SK-N-SH (cell line): ENCODE results near the gene PRMT9. TPM values are rescaled to one million over a fixed set of nuclear protein-coding genes. Genes with fewer than 3 reads are reported as not detected.

Experiments used
- CTCF ChIA-PET: fragments of 300-600, 350-600 bp; formaldehyde crosslinking; extraction: SDS; loops from one replicate; lab custom pipeline; 2021; lab: Yijun Ruan, JAX
- POLR2A ChIA-PET: fragments of 350-600 bp; sonication (Branson Sonifier 250); formaldehyde crosslinking; extraction: SDS; loops from one replicate; lab custom pipeline; 2020; ENCODE audit warnings: antibody characterized with exemption, inconsistent platforms; lab: Yijun Ruan, JAX
- DNase-seq: peaks from one replicate; pipeline ENCODE4 v3.0.0; 2012
- H2AFZ ChIP-seq: fragments of 200-600 bp; sonication (generic); 2 replicates; pipeline ENCODE4 v1.8.1; 2016; ENCODE audit warnings: antibody characterized with exemption, mild to moderate bottlenecking, low read depth
- H3F3A ChIP-seq: fragments of 200-600 bp; sonication (generic); replicated peaks from 2 replicates; pipeline ENCODE3; 2016; ENCODE audit warnings: antibody characterized with exemption, mild to moderate bottlenecking; ENCODE audit not compliant: insufficient read depth
- H3K27ac ChIP-seq, 2 experiments: fragments of 200-500 bp in 1 of 2; fragments of 200-600 bp in 1 of 2; sonication (Bioruptor generic) in 1 of 2; sonication (generic), shearing (Covaris generic) in 1 of 2; 2 replicates each; pipeline versions ENCODE4 v1.5.1 to v1.6.1; 2014 to 2016; ENCODE audit warnings: low read depth in 2 of 2, inconsistent platforms in 1 of 2, low read length in 1 of 2, mild to moderate bottlenecking in 1 of 2, mixed read lengths in 1 of 2
- H3K27me3 ChIP-seq: fragments of 200-600 bp; sonication (generic), shearing (Covaris generic); 2 replicates; pipeline ENCODE4 v1.6.1; 2016; ENCODE audit warnings: mixed run types; ENCODE audit not compliant: insufficient read depth
- H3K36me3 ChIP-seq, 2 experiments: fragments of 200-500 bp in 1 of 2; fragments of 200-600 bp in 1 of 2; sonication (Bioruptor generic) in 1 of 2; sonication (generic) in 1 of 2; replicated peaks in 1 of 2; 2 replicates each; pipeline versions ENCODE3 to v1.5.1; 2014 to 2016; ENCODE audit warnings: low read length in 1 of 2, mild to moderate bottlenecking in 1 of 2; ENCODE audit not compliant: insufficient read depth in 2 of 2, control insufficient read depth in 1 of 2
- H3K4me1 ChIP-seq, 2 experiments: fragments of 200-500 bp in 1 of 2; fragments of 200-600 bp in 1 of 2; sonication (Bioruptor generic) in 1 of 2; sonication (generic), shearing (Covaris generic) in 1 of 2; 2 replicates each; pipeline versions ENCODE4 v1.5.1 to v1.6.1; 2014 to 2016; ENCODE audit warnings: low read depth in 1 of 2, low read length in 1 of 2, mixed run types in 1 of 2; ENCODE audit not compliant: insufficient read depth in 2 of 2, control insufficient read depth in 1 of 2
- H3K4me2 ChIP-seq: fragments of 200-600 bp; sonication (generic), shearing (Covaris generic); 2 replicates; pipeline ENCODE4 v1.6.1; 2017; ENCODE audit warnings: mixed run types
- H3K4me3 ChIP-seq, 2 experiments: fragments of 200-500 bp in 1 of 2; fragments of 200-600 bp in 1 of 2; sonication (Bioruptor generic) in 1 of 2; sonication (generic), shearing (Covaris generic) in 1 of 2; 2 replicates each; pipeline versions ENCODE4 v1.5.1 to v1.8.1; 2014 to 2016; ENCODE audit warnings: low read depth in 2 of 2, inconsistent platforms in 1 of 2, low read length in 1 of 2, mild to moderate bottlenecking in 1 of 2, mixed read lengths in 1 of 2, moderate library complexity in 1 of 2
- H3K79me2 ChIP-seq: fragments of 200-600 bp; sonication (generic); 2 replicates; pipeline ENCODE4 v1.8.1; 2017; ENCODE audit warnings: mild to moderate bottlenecking; ENCODE audit not compliant: insufficient read depth
- H3K9ac ChIP-seq: fragments of 200-600 bp; sonication (generic); 2 replicates; pipeline ENCODE4 v1.6.1; 2017; ENCODE audit warnings: mixed run types
- H3K9me2 ChIP-seq: fragments of 200-600 bp; sonication (generic); 2 replicates; pipeline ENCODE4 v1.6.1; 2017; ENCODE audit warnings: mixed run types
- H3K9me3 ChIP-seq: fragments of 200-600 bp; sonication (generic); 2 replicates; pipeline ENCODE4 v1.6.1; 2017; ENCODE audit warnings: mixed run types, mild to moderate bottlenecking, moderate library complexity
- H4K20me1 ChIP-seq: fragments of 200-600 bp; sonication (generic); 2 replicates; pipeline ENCODE4 v1.6.1; 2017; ENCODE audit warnings: mild to moderate bottlenecking, mixed run types; ENCODE audit not compliant: insufficient read depth
- CHD2 ChIP-seq: fragments of 150-350 bp; IDR thresholded peaks from 2 replicates; pipeline ENCODE4 v1.6.1; 2018; ENCODE audit warnings: low read length; ENCODE audit not compliant: partially characterized antibody
- FOSL2 ChIP-seq: IDR thresholded peaks from 2 replicates; pipeline ENCODE4 v1.4.0; 2012; ENCODE audit warnings: low read depth, mild to moderate bottlenecking, moderate library complexity, borderline replicate concordance
- GABPA ChIP-seq: IDR thresholded peaks from 2 replicates; pipeline ENCODE4 v1.4.0; 2012; ENCODE audit warnings: low read depth, mild to moderate bottlenecking
- POLR2AphosphoS5 ChIP-seq: IDR thresholded peaks from 2 replicates; pipeline ENCODE4 v1.6.1; 2012; ENCODE audit warnings: low read depth, low read length
- RFX5 ChIP-seq: IDR thresholded peaks from 2 replicates; pipeline ENCODE4 v1.6.1; 2012; ENCODE audit warnings: mild to moderate bottlenecking, improper control_type of control experiment, low read length
- SMC3 ChIP-seq: IDR thresholded peaks from 2 replicates; pipeline ENCODE4 v1.6.1; 2012; ENCODE audit warnings: low read depth, low read length, improper control_type of control experiment
- YY1 ChIP-seq: IDR thresholded peaks from 2 replicates; pipeline ENCODE4 v1.4.0; 2012; ENCODE audit warnings: low read depth, mild to moderate bottlenecking
- WGBS: methylation state at CpG from one replicate; pipeline ENCODE4 v1.1.6; 2017; ENCODE audit warnings: low lambda C conversion rate; 5-methylcytosine and 5-hydroxymethylcytosine counted together
- polyA plus RNA-seq, 3 experiments: library from polyadenylated mRNA; depleted of rRNA; stranded (reverse); fragments of >200 nt; gene quantifications; 2 replicates each; pipeline ENCODE4 v1.2.3, GENCODE V29; 2012
- TF ChIP-seq, protein P1 (sequence below): IDR thresholded peaks from 2 replicates; pipeline ENCODE4 v1.4.0; 2012; ENCODE audit warnings: low read depth
- TF ChIP-seq, protein P2 (sequence below): fragments of 150-350 bp; IDR thresholded peaks from 2 replicates; pipeline ENCODE4 v1.6.1; 2017; ENCODE audit warnings: antibody characterized with exemption, low read length, low read depth, borderline replicate concordance
- TF ChIP-seq, protein P3 (sequence below): fragments of 200-600 bp; sonication (generic); IDR thresholded peaks from 2 replicates; pipeline ENCODE4 v1.6.1; 2017; ENCODE audit warnings: antibody characterized with exemption, mild to moderate bottlenecking, moderate library complexity
- TF ChIP-seq, protein P4 (sequence below): IDR thresholded peaks from 2 replicates; pipeline ENCODE4; 2012
- TF ChIP-seq, protein P5 (sequence below): IDR thresholded peaks from 2 replicates; pipeline ENCODE4 v1.4.0; 2012; ENCODE audit warnings: low read depth, borderline replicate concordance
- TF ChIP-seq, protein P6 (sequence below): fragments of 150-350 bp; IDR thresholded peaks from 2 replicates; pipeline ENCODE4 v1.6.1; 2016; ENCODE audit warnings: mild to moderate bottlenecking, low read depth, low read length

The PRMT9 gene
- polyA plus RNA-seq, 1 of the 3 experiments (the other 2 are of a cell fraction) = 3.9 TPM

DNA sequence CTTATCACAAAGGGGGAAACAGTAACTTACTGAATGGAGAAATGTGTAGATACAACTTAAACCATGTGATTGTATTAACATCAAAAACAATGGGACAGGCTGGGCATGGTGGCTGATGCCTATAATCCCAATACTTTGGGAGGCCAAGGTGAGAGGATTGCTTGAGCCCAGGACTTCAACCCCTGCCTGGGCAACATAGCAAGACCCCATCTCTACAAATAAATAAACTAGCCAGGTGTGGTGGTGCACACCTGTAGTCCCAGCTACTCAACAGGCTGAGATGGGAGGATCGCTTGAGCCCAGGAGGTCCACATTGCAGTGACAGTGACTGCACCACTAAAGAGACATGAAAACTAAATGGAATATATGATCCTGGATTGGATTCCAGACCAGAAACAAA, 40.3 kb downstream of the PRMT9 start:
- Histone ChIP-seq H3F3A (peaks cover 9% of the 10 kb centered on the region), H3K27ac (no peak overlapping the region), H3K9me2 (no peaks in the 10 kb centered on the region), H3K27me3 (no peaks in the 10 kb centered on the region), H3K9ac (no peak overlapping the region), H3K4me3 (no peak overlapping the region), H3K9me3 (no peaks in the 10 kb centered on the region), H3K4me1 (peaks cover 0 to 7% of the 10 kb centered on the region in 2 experiments; a peak in 3 of 4 replicates), H3K79me2 (peaks cover 7% of the 10 kb centered on the region), H2AFZ (no peak overlapping the region), H4K20me1 (no peaks in the 10 kb centered on the region), H3K4me2 (no peak overlapping the region)
- ChIA-PET POLR2A (no interaction called here), CTCF (interaction anchor here (1.0 kb wide), 1 partner anchor 223 kb away, joined by 4 read pairs; no protein-coding TSS in a partner anchor)
- WGBS = 95% methylated on average over 1 of the region's 1 CpG
- no peak for DNase-seq
- TF ChIP-seq, protein P1, sequence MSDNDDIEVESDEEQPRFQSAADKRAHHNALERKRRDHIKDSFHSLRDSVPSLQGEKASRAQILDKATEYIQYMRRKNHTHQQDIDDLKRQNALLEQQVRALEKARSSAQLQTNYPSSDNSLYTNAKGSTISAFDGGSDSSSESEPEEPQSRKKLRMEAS = no peak
- TF ChIP-seq GABPA (no peak), SMC3 (no peak), RFX5 (no peak), YY1 (no peak), CHD2 (no peak), FOSL2 (no peak), POLR2AphosphoS5 (no peak)
- TF ChIP-seq, protein P2, sequence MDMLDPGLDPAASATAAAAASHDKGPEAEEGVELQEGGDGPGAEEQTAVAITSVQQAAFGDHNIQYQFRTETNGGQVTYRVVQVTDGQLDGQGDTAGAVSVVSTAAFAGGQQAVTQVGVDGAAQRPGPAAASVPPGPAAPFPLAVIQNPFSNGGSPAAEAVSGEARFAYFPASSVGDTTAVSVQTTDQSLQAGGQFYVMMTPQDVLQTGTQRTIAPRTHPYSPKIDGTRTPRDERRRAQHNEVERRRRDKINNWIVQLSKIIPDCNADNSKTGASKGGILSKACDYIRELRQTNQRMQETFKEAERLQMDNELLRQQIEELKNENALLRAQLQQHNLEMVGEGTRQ = no peak
- TF ChIP-seq, protein P3, sequence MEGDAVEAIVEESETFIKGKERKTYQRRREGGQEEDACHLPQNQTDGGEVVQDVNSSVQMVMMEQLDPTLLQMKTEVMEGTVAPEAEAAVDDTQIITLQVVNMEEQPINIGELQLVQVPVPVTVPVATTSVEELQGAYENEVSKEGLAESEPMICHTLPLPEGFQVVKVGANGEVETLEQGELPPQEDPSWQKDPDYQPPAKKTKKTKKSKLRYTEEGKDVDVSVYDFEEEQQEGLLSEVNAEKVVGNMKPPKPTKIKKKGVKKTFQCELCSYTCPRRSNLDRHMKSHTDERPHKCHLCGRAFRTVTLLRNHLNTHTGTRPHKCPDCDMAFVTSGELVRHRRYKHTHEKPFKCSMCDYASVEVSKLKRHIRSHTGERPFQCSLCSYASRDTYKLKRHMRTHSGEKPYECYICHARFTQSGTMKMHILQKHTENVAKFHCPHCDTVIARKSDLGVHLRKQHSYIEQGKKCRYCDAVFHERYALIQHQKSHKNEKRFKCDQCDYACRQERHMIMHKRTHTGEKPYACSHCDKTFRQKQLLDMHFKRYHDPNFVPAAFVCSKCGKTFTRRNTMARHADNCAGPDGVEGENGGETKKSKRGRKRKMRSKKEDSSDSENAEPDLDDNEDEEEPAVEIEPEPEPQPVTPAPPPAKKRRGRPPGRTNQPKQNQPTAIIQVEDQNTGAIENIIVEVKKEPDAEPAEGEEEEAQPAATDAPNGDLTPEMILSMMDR = no peak
- TF ChIP-seq, protein P4, sequence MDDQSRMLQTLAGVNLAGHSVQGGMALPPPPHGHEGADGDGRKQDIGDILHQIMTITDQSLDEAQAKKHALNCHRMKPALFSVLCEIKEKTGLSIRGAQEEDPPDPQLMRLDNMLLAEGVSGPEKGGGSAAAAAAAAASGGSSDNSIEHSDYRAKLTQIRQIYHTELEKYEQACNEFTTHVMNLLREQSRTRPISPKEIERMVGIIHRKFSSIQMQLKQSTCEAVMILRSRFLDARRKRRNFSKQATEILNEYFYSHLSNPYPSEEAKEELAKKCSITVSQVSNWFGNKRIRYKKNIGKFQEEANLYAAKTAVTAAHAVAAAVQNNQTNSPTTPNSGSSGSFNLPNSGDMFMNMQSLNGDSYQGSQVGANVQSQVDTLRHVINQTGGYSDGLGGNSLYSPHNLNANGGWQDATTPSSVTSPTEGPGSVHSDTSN = no peak
- TF ChIP-seq, protein P5, sequence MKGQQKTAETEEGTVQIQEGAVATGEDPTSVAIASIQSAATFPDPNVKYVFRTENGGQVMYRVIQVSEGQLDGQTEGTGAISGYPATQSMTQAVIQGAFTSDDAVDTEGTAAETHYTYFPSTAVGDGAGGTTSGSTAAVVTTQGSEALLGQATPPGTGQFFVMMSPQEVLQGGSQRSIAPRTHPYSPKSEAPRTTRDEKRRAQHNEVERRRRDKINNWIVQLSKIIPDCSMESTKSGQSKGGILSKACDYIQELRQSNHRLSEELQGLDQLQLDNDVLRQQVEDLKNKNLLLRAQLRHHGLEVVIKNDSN = no peak
- TF ChIP-seq, protein P6, sequence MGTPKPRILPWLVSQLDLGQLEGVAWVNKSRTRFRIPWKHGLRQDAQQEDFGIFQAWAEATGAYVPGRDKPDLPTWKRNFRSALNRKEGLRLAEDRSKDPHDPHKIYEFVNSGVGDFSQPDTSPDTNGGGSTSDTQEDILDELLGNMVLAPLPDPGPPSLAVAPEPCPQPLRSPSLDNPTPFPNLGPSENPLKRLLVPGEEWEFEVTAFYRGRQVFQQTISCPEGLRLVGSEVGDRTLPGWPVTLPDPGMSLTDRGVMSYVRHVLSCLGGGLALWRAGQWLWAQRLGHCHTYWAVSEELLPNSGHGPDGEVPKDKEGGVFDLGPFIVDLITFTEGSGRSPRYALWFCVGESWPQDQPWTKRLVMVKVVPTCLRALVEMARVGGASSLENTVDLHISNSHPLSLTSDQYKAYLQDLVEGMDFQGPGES = no peak
- TF ChIP-seq, all 33 proteins: peak for 0
- peaks cover 6 to 20% of the 10 kb centered on the region in 2 experiments for H3K36me3 ChIP-seq
